Measurements from ENCODE around the gene ARMC8.

DNA sequence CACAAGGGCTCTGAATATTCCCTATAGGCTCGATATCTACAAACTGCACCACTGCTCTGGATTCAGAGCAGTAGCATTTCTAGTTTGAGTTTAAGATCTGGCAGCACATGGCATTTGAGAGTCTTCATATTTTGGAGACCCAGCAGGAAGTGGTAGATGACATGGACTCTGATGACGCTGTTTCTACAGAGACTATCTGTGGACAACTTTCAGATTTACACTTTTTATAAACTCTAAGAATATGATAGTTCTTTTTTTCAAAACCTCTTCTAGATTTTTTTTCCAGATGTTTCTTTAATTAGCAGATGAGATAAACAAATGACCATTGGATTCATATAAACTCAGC is 35.8 kb downstream of the ARMC8 start:
- TF ChIP-seq, protein P1, sequence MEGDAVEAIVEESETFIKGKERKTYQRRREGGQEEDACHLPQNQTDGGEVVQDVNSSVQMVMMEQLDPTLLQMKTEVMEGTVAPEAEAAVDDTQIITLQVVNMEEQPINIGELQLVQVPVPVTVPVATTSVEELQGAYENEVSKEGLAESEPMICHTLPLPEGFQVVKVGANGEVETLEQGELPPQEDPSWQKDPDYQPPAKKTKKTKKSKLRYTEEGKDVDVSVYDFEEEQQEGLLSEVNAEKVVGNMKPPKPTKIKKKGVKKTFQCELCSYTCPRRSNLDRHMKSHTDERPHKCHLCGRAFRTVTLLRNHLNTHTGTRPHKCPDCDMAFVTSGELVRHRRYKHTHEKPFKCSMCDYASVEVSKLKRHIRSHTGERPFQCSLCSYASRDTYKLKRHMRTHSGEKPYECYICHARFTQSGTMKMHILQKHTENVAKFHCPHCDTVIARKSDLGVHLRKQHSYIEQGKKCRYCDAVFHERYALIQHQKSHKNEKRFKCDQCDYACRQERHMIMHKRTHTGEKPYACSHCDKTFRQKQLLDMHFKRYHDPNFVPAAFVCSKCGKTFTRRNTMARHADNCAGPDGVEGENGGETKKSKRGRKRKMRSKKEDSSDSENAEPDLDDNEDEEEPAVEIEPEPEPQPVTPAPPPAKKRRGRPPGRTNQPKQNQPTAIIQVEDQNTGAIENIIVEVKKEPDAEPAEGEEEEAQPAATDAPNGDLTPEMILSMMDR (IDR thresholded peaks at IDR 0.05; ENCODE audit: insufficient read depth, low read length) = no peak
- no peak for TF ChIP-seq POLR2AphosphoS5 (IDR thresholded peaks at IDR 0.05; ENCODE audit: low read depth)

Data from HL-60 (cell line).